ENCODE measurements around the gene SLK.

- TF ChIP-seq CTCF (IDR thresholded peaks at IDR 0.05; ENCODE audit: extremely low read depth in 1 of 2, insufficient read depth in 1 of 2, low read depth in 1 of 2, low read length in 2 of 2) (no peak), POLR2A (IDR thresholded peaks at IDR 0.05; ENCODE audit: low read depth, low read length) (no peak)
- TF ChIP-seq, protein P1, sequence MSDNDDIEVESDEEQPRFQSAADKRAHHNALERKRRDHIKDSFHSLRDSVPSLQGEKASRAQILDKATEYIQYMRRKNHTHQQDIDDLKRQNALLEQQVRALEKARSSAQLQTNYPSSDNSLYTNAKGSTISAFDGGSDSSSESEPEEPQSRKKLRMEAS (IDR thresholded peaks at IDR 0.05; ENCODE audit: insufficient read depth, insufficient read length): no peak
Observed at GRCh38 chr10:103954543-103954942, 12.4 kb upstream of the SLK start.

Data from endothelial cell of umbilical vein (primary cell).